ENCODE data around the gene ARMC7.
A peak's percentile ranks its signal among the peaks of the same experiment; 100 is the strongest.
"Not testable (repeated sequence)": the region's sequence is repeated elsewhere in the genome, so short reads cannot be mapped to it uniquely, and the experiment has no call there.

ARMC7 gene

DNA sequence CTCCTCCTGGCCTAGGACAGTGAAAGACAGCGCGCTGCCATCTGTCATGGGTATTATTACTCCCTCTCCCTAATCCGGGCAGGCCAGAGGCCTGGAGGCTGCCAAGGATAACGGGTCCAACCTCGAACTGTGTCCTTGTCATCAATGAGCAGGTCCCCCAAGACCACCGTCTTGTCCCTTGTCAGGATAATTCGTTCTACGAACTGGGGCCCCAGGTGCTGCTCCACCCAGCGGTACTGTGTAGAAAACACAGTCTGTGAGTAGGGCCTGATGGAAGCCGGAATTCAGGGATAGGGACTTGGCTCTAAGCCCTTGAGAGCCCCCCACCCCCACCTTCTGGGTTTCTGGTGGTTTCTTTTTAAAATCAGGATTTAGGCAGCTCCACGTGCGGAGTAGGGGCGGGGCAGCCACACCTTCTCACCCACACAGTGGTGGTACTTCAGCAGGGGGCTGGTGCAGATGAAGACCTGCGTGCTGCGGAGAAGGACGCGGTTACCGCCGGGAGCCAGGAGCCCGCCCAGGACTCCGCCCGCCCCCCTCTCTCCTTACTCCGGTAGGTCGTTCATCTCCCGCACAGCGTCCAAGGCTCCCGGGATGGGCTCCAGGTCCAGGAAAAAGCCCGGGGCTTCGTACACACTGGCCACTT lies 21.0 kb downstream of the ARMC7 start:
- no peak for DNase-seq

- peak; percentile 56 for DNase-seq
These were observed 21.7 kb downstream of the ARMC7 start, which contains the start of gene NT5C for GRCh38 chr17:75131278-75132017. Gene NT5C, minus strand, starts transcription at chr17:75131742. Its CDS starts 35 bp downstream, at chr17:75131707.

GRCh38 chr17:75132018-75133000 lies 22.5 kb downstream of the ARMC7 start:
- not testable (repeated sequence) for DNase-seq

- no peak for DNase-seq
These were observed 23.2 kb downstream of the ARMC7 start for GRCh38 chr17:75133001-75133400.

- DNase-seq: not testable (repeated sequence)
These were observed 24.0 kb downstream of the ARMC7 start for GRCh38 chr17:75133607-75134347.

- no peak for DNase-seq
These were observed 25.7 kb downstream of the ARMC7 start for GRCh38 chr17:75135452-75135851.

GRCh38 chr17:75135946-75136345 lies 26.2 kb downstream of the ARMC7 start:
- no peak for DNase-seq

GRCh38 chr17:75137762-75138161 lies 28.0 kb downstream of the ARMC7 start:
- not testable (repeated sequence) for DNase-seq

GRCh38 chr17:75138519-75138918 lies 28.8 kb downstream of the ARMC7 start:
- no peak for DNase-seq

GRCh38 chr17:75142236-75142971 lies 32.6 kb downstream of the ARMC7 start:
- no peak for DNase-seq

DNA sequence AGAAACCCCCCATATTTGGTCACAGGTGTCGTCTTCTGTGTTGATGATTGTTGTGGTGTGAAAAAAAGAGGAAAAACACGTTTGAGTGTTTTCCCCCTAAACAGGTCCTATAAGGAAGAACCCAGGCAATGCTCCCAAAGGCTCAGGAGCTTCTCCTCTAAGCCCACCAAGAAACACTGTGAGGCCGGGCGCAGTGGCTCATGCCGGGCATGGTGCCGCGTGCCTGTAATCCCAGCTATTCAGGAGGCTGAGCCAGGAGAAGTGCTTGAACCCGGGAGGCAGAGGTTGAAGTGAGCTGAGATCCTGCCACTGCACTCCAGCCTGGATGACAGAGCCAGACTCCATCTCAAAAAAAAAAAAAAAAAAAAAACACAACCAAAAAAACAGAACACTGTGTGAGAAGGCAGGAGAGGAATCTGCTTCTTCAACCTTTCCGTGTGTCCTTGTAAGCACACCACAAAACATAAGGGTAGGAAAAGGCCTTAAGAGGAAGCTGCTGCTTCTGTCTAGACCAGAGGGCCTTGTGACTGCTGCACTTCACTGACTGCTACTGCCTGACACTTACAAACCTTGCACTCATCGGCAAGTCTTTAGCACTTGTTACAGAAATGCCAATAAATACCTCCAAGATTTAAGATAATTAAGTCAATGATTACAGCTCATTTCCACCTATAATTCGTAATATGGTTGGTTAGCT lies 35.2 kb downstream of the ARMC7 start:
- no peak for DNase-seq

- no peak for DNase-seq
These were observed 36.8 kb downstream of the ARMC7 start for GRCh38 chr17:75146592-75146991.

DNA sequence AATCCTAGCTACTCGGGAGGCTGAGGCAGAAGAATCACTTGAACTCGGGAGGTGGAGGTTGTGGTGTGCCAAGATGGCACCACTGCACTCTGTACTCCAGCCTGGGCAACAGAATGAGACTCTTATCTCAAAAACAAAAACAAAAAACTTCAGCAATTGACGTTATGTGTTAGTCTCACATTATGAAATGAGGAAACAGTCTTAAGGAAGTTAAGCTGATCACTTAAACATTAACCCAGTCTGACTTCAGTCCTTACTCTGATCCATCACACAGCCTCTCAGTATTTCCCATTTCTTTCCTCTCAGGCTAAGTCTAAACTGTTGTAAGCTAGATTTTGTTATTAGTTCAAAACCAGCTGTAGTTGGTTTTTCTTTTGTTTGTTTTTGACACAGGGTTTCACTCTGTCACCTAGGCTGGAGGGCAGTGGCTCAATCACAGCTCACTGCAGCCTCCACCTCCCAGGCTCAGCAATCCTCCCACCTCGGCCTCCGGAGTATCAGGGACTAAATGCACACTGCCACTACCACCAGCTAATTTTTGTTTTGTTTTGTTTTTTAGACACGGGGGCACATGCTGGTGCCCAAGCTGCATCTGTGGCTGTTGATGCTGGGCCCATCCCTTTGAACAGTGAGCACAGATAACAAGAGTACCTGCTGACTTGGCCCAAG lies 38.2 kb downstream of the ARMC7 start:
- DNase-seq: no peak

DNA sequence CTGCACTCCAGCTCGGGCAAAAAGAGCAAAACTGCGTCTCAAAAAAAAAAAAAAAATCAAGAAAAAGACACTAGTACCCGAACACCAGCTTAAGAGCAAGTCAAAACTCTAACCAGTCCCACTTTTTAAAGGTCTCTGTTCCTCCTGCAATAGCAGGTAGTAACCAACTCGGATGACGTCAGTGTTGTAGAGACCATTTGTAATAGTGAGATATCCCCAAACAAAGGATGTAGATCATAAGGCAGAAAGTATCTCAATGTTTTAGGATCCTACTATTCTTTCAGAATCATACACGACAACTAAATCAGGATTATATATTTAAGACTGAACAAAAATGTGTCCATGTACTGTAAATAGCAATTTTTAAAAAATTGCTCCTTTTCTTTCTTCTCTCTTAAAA lies 42.2 kb downstream of the ARMC7 start:
- no peak for DNase-seq

- DNase-seq: no peak
These were observed 42.8 kb downstream of the ARMC7 start for GRCh38 chr17:75152523-75152921.

- no peak for DNase-seq
These were observed 43.4 kb downstream of the ARMC7 start for GRCh38 chr17:75152922-75153779.

GRCh38 chr17:75153780-75154194 lies 44.0 kb downstream of the ARMC7 start:
- DNase-seq: no peak

- peak; percentile 84 for DNase-seq
These were observed 44.7 kb downstream of the ARMC7 start, which contains the start of gene JPT1 for GRCh38 chr17:75154195-75155106. Gene JPT1, minus strand, starts transcription at chr17:75154512. Its CDS starts 115 bp downstream, at chr17:75154397.
